NCI-H748 (cell line): Measurements from ENCODE around the gene MBNL1.
"Not testable (repeated sequence)": the region's sequence is repeated elsewhere in the genome, so short reads cannot be mapped to it uniquely, and the experiment has no call there.

ENCODE experiments used
- DNase-seq: peaks from one replicate; lab custom pipeline; 2025; ENCODE audit not compliant: unreplicated experiment; lab: John Stamatoyannopoulos, UW

MBNL1 gene

DNA sequence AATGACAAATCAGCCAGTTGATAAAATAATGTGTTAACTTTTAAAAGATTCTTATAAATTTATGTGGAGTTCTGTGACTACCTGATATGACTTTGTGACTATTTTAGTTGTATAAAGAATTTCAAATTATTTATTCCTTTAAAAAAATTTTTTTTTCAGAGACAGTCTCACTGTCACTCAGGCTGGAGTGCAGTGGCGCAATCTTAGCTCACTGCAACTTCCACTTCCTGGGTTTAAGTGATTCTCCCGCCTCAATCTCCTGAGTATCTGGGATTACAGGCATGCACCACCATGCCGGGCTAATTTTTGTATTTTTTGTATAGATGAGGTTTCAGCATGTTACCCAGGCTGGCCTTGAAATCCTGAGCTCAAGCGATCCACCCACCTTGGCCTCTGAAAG is 48.5 kb downstream of the MBNL1 start:
- no peak for DNase-seq

GRCh38 chr3:152317956-152318355 is 49.2 kb downstream of the MBNL1 start:
- no peak for DNase-seq

DNA sequence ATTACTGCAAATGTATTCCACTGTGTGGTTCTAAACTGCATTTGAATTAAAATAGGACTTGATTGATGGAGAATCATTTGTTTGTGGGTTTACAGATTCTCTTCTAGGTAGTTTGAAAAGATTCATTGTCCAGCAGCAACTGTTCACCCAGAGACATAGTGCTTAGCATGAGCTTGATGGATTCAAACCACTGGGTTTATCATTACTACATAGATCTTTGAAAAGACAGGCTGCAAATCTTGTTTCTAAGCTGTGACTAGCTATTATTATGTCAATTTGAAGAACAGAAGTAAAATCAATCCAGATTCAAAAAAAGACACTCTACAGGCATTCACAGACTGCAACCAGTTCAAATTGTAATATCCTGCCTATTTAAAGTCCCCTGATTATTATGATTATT is 49.8 kb downstream of the MBNL1 start:
- DNase-seq = no peak

DNA sequence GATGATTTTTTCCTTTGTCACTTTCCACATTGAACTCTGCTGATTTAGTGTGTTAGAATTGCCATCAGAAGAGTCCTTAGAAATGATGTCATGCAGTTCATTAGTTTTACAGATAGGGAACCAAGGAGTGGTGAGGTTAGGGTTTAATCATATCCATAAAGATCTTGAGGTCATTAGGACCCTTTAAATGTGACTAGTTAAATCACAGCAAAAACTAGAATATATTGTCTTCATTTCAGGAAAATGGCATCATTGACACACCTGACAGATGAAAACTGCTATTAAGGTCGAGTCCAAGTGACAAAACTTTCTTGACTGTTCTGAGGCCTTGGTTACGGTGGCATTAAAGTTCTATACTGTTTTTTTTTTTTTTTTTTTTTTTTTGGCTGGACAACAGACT is 50.5 kb downstream of the MBNL1 start:
- DNase-seq = no peak

DNA sequence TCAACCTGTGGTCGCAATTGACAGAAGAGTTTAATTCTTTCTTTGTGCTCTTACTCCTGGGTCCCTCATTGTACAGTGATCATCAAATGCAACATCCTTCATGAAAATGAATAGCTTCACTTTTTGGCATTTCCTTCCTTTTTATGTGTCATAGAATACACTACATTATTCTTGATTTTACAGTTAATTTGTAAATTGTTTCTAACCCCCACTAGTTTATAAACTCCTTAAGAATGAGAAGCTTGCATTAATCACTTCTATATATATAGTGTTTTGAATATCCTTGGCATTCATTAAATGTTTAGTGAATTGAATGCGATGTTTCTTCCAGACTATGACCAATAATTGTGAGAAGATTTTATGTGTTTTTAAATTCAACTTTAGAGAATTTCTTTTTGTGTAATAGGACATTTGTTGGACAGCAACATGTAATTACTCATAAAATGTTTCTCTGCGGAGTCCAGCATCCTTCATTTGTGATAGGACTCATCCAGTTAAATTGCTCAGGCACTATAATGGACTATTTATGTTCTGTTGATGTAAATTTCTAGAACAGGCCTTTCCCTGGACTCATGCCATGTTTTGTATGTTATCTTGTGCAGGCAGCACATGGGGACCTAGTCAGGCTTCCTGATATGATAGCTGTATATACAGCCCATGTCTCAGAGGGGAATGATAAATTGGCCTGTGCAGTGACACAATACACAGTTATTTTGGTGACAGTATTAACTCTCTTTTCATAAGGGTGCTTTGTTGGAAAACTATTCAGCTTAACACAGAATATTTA is 51.3 kb downstream of the MBNL1 start:
- DNase-seq = no peak

- no peak for DNase-seq
These were observed 52.6 kb downstream of the MBNL1 start for GRCh38 chr3:152321200-152321954.

DNA sequence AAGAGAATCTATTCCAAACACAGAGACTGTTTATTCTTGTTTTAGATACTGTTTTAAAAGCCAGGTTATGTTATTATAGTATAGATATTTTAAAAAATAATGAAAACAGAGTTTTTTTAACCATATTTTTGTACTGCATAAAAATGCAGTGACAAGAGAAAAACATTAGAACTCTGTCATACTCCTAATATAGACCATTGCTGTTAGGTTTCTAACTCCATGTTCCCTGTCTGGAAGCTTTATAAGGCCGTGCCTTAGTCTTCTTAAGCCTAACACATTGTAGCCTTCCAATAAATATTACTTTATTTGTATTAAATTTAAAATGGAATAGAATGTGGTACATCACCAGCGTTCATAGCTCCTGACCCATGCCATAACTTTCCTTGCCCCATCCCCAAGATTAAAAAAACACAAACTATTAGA is 53.2 kb downstream of the MBNL1 start:
- DNase-seq = no peak

DNA sequence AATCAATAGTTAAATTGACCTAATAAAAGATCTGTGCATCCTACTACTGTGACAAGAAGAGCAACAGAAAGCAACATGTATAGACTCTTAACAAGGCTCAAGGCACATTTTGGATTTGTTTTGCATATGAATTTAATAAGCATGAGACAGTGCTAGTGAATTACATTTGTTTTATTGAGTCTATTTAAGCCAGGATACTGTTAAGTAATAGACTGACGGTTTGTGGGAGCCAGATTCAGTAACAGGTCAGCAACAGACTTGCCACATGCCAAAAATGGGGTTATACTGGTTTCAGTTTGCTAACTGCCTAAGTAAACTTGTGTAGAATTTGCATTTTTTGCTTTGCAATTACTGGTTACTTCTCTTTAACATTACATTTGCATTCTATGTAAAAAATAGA is 54.0 kb downstream of the MBNL1 start:
- DNase-seq = no peak

DNA sequence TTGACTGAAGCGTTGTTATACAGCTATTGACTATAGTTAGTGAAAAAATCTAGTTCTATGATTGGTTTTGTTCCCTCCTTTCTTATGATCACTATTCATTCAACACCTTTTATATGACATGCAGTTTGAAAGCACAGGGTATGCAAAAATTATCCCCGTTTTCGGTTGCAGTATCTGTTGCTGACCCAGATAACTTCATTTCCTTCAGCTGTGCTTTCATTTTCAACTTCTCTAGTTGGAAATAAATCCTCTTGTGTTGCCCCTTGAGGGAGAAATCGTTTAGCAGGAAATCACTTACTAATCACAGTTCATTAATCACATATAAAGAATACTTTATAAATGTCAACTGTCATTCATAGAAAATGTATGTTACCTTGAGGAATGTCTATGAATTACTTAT is 55.1 kb downstream of the MBNL1 start:
- no peak for DNase-seq

DNA sequence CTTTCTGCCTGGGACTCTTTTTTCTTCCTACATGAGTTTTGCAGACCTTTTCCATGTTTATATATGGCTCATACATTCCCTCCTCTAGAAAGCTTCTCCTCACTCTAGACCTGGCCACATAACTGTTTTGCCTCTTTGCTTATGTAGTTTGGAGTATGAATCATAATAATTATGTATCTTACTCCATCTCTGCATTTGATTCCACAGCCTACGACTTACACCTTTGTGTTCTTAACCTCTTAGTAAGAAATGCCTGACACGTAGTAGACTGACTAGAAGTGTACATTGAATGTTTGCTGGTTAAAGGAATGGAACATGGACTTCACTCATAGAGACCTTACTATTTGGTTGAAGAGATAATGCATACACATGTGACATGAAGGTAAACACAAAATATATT is 56.4 kb downstream of the MBNL1 start:
- DNase-seq = no peak

GRCh38 chr3:152327203-152327602 is 58.5 kb downstream of the MBNL1 start:
- DNase-seq = no peak

DNA sequence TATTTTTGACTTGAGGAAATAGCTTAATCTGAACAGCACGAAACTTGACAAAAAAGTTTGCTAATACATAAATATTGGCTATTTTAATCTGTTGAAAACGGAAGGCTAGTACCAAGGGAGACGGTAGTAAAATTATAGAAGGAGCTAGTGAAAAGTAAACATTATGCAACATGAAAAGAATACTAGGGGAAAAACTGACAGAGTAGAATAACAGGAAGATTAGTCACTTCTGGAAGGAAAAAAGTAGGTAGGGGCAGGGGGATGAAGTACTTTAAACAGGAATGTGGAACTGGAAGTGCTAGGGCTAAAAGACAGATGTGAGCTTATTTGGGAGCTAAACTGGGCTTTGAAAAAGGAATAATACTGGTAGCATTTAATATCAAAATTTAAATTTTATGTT is 60.1 kb downstream of the MBNL1 start:
- DNase-seq = no peak

DNA sequence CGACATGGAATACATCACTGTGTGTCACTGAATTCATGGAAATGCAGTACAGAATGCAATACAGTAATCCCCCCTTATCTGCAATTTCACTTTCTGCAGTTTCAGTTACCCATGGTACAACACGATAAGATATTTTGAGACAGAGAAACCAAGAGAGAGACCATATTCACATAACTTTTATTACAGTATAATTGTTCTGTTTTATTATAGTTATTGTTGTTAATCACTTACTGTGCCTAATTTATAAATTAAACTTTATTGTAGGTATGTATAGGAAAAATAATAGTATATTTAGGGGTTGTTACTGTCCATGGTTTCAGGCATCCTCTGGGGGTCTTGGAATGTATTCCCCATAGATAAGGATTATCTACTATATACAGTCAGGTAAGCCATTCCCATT is 61.8 kb downstream of the MBNL1 start:
- no peak for DNase-seq

DNA sequence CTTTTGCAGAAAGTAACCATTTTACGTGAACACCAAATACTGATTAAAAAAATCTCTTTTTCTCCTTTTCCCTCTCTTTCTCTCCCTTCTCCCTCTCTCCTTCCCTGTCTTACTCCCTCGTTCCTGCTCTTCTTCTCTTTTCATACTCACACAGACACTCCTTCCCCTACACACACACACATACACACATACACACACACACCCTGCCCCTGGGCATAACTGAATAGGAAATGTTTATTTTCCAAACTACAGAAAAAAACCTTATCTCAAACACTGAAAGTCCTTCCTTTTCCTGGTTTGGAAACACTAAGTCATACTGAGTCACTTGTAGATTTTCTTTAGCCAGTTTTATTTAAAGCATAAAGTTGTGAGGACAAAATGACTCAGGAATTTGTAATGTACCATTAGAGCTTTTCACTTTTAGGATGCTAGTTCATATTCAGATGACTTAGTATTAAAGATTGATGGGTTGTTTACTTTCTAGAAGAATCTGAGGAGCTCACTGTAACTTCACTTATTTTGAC is 62.4 kb downstream of the MBNL1 start:
- DNase-seq = no peak

GRCh38 chr3:152331998-152332397 is 63.3 kb downstream of the MBNL1 start:
- DNase-seq = no peak

DNA sequence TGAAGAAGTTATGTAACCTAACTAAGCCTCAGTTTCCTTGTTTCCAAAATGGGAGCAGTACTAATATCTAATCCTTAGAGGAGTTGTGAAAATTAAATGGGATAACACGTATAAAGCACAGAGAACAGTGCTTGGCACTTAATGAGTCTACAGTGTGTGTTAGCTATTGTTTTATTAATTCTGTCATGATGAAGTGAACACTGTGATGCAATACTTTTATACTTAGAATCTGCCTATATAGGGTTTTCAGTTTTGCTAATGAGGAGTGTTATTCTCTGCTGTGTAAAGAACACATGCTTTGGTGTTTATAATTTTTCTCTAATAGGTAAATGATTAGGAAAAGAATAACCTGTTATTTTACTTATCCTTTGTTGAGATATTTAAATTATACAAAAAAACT is 65.2 kb downstream of the MBNL1 start:
- no peak for DNase-seq

DNA sequence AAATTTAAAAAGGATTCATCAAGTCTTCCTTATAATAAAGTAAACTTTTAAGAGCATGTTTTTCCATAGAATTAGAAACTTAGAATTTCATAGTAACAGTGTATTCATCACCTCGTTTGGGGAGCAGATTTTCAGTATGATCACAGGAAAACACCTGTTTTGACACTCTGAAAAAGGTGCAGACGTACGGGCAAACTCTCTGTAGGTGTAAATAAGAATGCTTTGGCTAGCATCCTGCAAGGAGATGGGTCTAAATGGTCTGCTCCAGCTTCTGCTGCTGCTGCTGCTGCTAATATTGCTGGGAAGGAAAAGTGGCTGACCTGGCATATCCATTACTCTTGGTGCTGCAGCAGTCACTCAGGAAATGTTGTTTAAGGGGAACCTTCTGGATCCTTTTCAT is 66.0 kb downstream of the MBNL1 start:
- no peak for DNase-seq

- DNase-seq = no peak
These were observed 66.5 kb downstream of the MBNL1 start for GRCh38 chr3:152335273-152335672.

DNA sequence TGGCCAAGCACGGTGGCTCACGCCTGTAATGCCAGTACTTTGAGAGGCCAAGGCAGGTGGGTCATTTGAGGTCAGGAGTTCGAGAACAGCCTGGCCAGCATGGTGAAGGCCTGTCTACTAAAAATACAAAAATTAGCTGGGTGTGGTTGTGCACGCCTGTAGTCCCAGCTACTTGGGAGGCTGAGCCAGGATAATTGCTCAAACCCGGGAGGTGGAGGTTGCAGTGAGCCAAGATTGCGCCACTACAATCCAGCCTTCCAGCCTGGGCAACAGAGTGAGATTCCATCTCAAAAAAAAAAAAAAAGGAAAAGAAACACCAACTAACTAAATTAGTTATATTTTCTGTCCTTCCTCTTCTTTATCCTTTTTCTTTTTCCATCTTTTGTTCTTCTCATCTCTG is 68.6 kb downstream of the MBNL1 start:
- DNase-seq = not testable (repeated sequence)

DNA sequence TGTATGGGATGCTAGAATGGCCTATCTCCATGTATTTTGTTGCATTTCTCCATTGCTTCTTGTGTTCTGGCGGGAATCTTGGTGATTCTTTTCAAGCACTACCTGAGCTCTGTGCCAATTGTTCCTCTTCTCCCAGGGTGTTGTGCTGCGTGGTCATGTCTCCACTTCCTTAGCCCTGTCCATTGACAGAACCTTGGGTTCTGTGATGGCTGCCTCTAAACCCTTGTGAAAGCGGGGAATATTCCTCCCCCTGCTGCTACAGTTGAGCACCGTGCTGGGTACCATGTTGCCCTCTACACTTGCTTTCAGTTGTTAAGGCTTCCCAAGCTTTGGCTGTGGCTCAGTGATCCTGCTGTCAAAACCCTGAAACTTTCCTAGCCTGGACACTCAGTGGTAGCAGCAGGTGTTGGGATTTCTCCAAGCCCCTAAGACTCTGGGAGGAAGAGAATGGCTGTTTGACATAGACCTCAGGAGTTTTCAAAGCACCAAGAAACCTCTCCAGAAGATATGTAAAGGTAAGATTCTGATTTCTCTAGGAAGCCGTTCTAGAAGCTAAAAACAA is 69.5 kb downstream of the MBNL1 start:
- no peak for DNase-seq

DNA sequence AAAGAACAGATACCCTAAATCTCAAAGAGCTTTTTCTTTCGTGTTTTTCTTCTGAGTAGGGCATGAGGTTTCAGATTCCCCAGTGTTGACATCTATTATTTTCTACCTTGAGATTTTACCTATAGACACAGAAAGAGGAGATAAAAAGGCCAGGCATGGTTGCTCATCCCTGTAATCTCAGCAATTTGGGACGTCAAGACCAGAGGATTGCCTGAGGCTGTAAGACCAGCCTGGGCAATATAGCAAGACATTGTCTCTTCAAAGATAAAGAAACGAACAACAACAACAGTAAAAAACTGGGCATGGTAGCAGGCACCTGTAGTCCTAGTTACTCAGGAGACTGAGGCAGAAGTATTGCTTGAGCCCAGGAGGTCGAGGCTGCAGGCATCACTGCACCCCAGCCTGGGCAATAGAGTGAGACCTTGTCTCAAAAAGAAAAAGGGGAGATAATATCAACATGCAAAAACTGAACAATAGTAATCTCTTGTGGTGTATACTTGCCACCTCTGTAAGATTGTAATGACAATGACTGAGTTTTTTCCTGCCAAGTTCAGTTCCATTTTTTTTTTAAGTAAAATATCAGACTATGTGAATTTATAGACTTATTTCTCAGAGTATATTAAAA is 71.3 kb downstream of the MBNL1 start:
- DNase-seq = no peak

GRCh38 chr3:152345233-152345632 is 76.5 kb downstream of the MBNL1 start:
- DNase-seq = no peak
